HCT116 (cell line): Measurements from ENCODE around the gene DAPL1.

Experiments used
- CTCF ChIP-seq, 3 experiments: fragments of 200-600 bp in 1 of 3; sonication (generic) in 1 of 3; IDR thresholded peaks in 2 of 3; conservative IDR thresholded peaks in 1 of 3; 2 replicates each; pipeline ENCODE4 v1.5.1; 2012 to 2017; ENCODE audit warnings: low read depth in 2 of 3, low read length in 2 of 3, antibody characterized with exemption in 1 of 3, borderline replicate concordance in 1 of 3, control low read depth in 1 of 3, mild to moderate bottlenecking in 1 of 3, mixed read lengths in 1 of 3, mixed run types in 1 of 3, moderate library complexity in 1 of 3; ENCODE audit not compliant: insufficient read depth in 1 of 3
- EZH2phosphoT487 ChIP-seq: fragments of 200-600 bp; IDR thresholded peaks from 2 replicates; pipeline ENCODE4 v1.6.1; 2018; ENCODE audit warnings: antibody characterized with exemption, borderline replicate concordance

GRCh38 chr2:158778243-158778642 is 16.9 kb upstream of the DAPL1 start:
- TF ChIP-seq EZH2phosphoT487: no peak
- no peak for TF ChIP-seq CTCF (IDR thresholded peaks at IDR 0.05 in 2 of 3, conservative IDR thresholded peaks at IDR 0.05 in 1 of 3; ENCODE audit: borderline replicate concordance in 1 of 3, insufficient read depth in 1 of 3, low read depth in 2 of 3, low read length in 2 of 3)
